Medulla oblongata (tissue), 1 donor: Measurements from ENCODE around the gene ADCK2.
A peak's percentile ranks its signal among the peaks of the same experiment; 100 is the strongest.
"Not testable (repeated sequence)": the region's sequence is repeated elsewhere in the genome, so short reads cannot be mapped to it uniquely, and the experiment has no call there.

ENCODE experiments used
- DNase-seq: peaks from one replicate; pipeline ENCODE4 v3.0.0-alpha.2; 2015; ENCODE audit errors: extremely low spot score

The ADCK2 gene

GRCh38 chr7:140695381-140695780, 22.6 kb downstream of the ADCK2 start:
- DNase-seq: no peak

GRCh38 chr7:140696024-140696679, 23.4 kb downstream of the ADCK2 start:
- peak; percentile 95 for DNase-seq

GRCh38 chr7:140696680-140697446, 24.1 kb downstream of the ADCK2 start, which contains the start of gene NDUFB2:
Gene NDUFB2, plus strand, starts transcription at chr7:140696708. Its CDS starts 37 bp downstream, at chr7:140696745.
- DNase-seq: peak; percentile 90

- DNase-seq: no peak
These were observed 24.9 kb downstream of the ADCK2 start for GRCh38 chr7:140697447-140698143.

- no peak for DNase-seq
These were observed 25.7 kb downstream of the ADCK2 start for GRCh38 chr7:140698477-140698876.

GRCh38 chr7:140702774-140703173, 30.0 kb downstream of the ADCK2 start:
- no peak for DNase-seq

GRCh38 chr7:140704205-140704604, 31.5 kb downstream of the ADCK2 start:
- DNase-seq: no peak

- DNase-seq: no peak
These were observed 34.4 kb downstream of the ADCK2 start for GRCh38 chr7:140707132-140707531.

GRCh38 chr7:140708764-140709163, 36.0 kb downstream of the ADCK2 start:
- not testable (repeated sequence) for DNase-seq

- DNase-seq: not testable (repeated sequence)
These were observed 39.6 kb downstream of the ADCK2 start for GRCh38 chr7:140712392-140712791.

GRCh38 chr7:140714331-140715040, 41.7 kb downstream of the ADCK2 start:
- DNase-seq: no peak

- peak; percentile 16 for DNase-seq
These were observed 47.0 kb downstream of the ADCK2 start for GRCh38 chr7:140719721-140720120.

GRCh38 chr7:140722254-140722653, 49.5 kb downstream of the ADCK2 start:
- no peak for DNase-seq

GRCh38 chr7:140723006-140723405, 50.3 kb downstream of the ADCK2 start:
- DNase-seq: no peak

GRCh38 chr7:140723574-140723973, 50.8 kb downstream of the ADCK2 start:
- DNase-seq: no peak

GRCh38 chr7:140724706-140725105, 52.0 kb downstream of the ADCK2 start:
- DNase-seq: no peak

GRCh38 chr7:140726281-140726680, 53.5 kb downstream of the ADCK2 start:
- DNase-seq: peak; percentile 21

- no peak for DNase-seq
These were observed 59.7 kb downstream of the ADCK2 start for GRCh38 chr7:140732416-140732815.

- no peak for DNase-seq
These were observed 61.4 kb downstream of the ADCK2 start for GRCh38 chr7:140734096-140734495.

GRCh38 chr7:140734729-140735128, 62.0 kb downstream of the ADCK2 start:
- DNase-seq: no peak

- no peak for DNase-seq
These were observed 65.5 kb downstream of the ADCK2 start for GRCh38 chr7:140738280-140738679.

GRCh38 chr7:140743255-140743654, 70.5 kb downstream of the ADCK2 start:
- not testable (repeated sequence) for DNase-seq
